ENCODE results near the gene CHRNB2. TPM values are rescaled to one million over a fixed set of nuclear protein-coding genes. Genes with fewer than 3 reads are reported as not detected.
A peak's percentile ranks its signal among the peaks of the same experiment; 100 is the strongest.

Gene CHRNB2
- total RNA-seq, 6 donors from 2014 or later = 0.15 TPM; not detected in 5

GRCh38 chr1:154548028-154548427 lies 19.6 kb upstream of the CHRNB2 start:
- 14 to 19% methylated on average over 1 of the region's 1 CpG for WGBS, 2 donors
- no peak for DNase-seq
- Histone ChIP-seq H3K4me3 (no peak overlapping the region), H3K27me3 (no peaks in the 10 kb centered on the region), H3K4me1 (peaks cover 0 to 18% (median 13%) of the 10 kb centered on the region in 4 donors), H3K36me3 (peaks cover 37 to 48% (median 41%) of the 10 kb centered on the region in 4 donors), H3K27ac (peak overlapping the region in 2 of 4 donors; percentile 12 to 13), H3K9me3 (no peaks in the 10 kb centered on the region)
- TF ChIP-seq POLR2AphosphoS5 (IDR thresholded peaks at IDR 0.05) = no peak
- no peak for TF ChIP-seq POLR2A (IDR thresholded peaks at IDR 0.05)
- no peak for TF ChIP-seq EP300 (IDR thresholded peaks at IDR 0.05)
- no peak for TF ChIP-seq CTCF (IDR thresholded peaks at IDR 0.05)
- ATAC-seq (ENCODE audit: low FRiP score in 2 of 2) = no peak

GRCh38 chr1:154549202-154549770 lies 18.3 kb upstream of the CHRNB2 start:
- ATAC-seq (ENCODE audit: low FRiP score in 2 of 2) = no peak
- H3K4me3 ChIP-seq = no peak overlapping the region
- no peaks in the 10 kb centered on the region for H3K9me3 ChIP-seq
- H3K36me3 ChIP-seq = peaks cover 49 to 60% (median 54%) of the 10 kb centered on the region in 4 donors
- no peaks in the 10 kb centered on the region for H3K27me3 ChIP-seq
- 78 to 79% methylated on average over 3 of the region's 3 CpGs for WGBS, 2 donors
- no peak for DNase-seq
- peak overlapping the region in 1 of 4 donors; percentile 36 for H3K27ac ChIP-seq
- TF ChIP-seq POLR2A (IDR thresholded peaks at IDR 0.05) (no peak), EP300 (IDR thresholded peaks at IDR 0.05) (no peak), POLR2AphosphoS5 (IDR thresholded peaks at IDR 0.05) (no peak), CTCF (IDR thresholded peaks at IDR 0.05) (no peak)
- peaks cover 0 to 18% (median 13%) of the 10 kb centered on the region in 4 donors for H3K4me1 ChIP-seq

GRCh38 chr1:154550070-154550469 lies 17.5 kb upstream of the CHRNB2 start:
- TF ChIP-seq EP300 (IDR thresholded peaks at IDR 0.05) (no peak), POLR2AphosphoS5 (IDR thresholded peaks at IDR 0.05) (no peak), POLR2A (IDR thresholded peaks at IDR 0.05) (no peak), CTCF (IDR thresholded peaks at IDR 0.05) (no peak)
- ATAC-seq (ENCODE audit: low FRiP score in 2 of 2) (no peak), DNase-seq (no peak)
- H3K9me3 ChIP-seq = no peaks in the 10 kb centered on the region
- H3K27ac ChIP-seq = no peak overlapping the region
- H3K4me3 ChIP-seq = no peak overlapping the region
- no peaks in the 10 kb centered on the region for H3K27me3 ChIP-seq
- WGBS, 2 donors = 63 to 65% methylated on average over 5 of the region's 5 CpGs
- H3K36me3 ChIP-seq = peaks cover 57 to 68% (median 61%) of the 10 kb centered on the region in 4 donors
- peaks cover 0 to 18% (median 13%) of the 10 kb centered on the region in 4 donors for H3K4me1 ChIP-seq

GRCh38 chr1:154550657-154551056 lies 16.9 kb upstream of the CHRNB2 start:
- Histone ChIP-seq H3K27ac (no peak overlapping the region), H3K4me3 (no peak overlapping the region), H3K4me1 (peaks cover 0 to 19% (median 14%) of the 10 kb centered on the region in 4 donors), H3K36me3 (peaks cover 63 to 74% (median 67%) of the 10 kb centered on the region in 4 donors), H3K27me3 (no peaks in the 10 kb centered on the region), H3K9me3 (no peaks in the 10 kb centered on the region)
- TF ChIP-seq POLR2AphosphoS5 (IDR thresholded peaks at IDR 0.05) = no peak
- TF ChIP-seq EP300 (IDR thresholded peaks at IDR 0.05) = no peak
- TF ChIP-seq CTCF (IDR thresholded peaks at IDR 0.05) = no peak
- no peak for TF ChIP-seq POLR2A (IDR thresholded peaks at IDR 0.05)
- DNase-seq = no peak
- 68 to 75% methylated on average over 4 to 6 of the region's 6 CpGs for WGBS, 2 donors
- no peak for ATAC-seq (ENCODE audit: low FRiP score in 2 of 2)

- 90 to 94% methylated on average over 2 to 4 of the region's 4 CpGs for WGBS, 2 donors
- peaks cover 63 to 77% (median 70%) of the 10 kb centered on the region in 4 donors for H3K36me3 ChIP-seq
- TF ChIP-seq EP300 (IDR thresholded peaks at IDR 0.05) = no peak
- H3K4me3 ChIP-seq = no peak overlapping the region
- H3K27ac ChIP-seq = no peak overlapping the region
- H3K4me1 ChIP-seq = peaks cover 0 to 27% (median 20%) of the 10 kb centered on the region in 4 donors
- no peaks in the 10 kb centered on the region for H3K9me3 ChIP-seq
- ATAC-seq (ENCODE audit: low FRiP score in 2 of 2) (no peak), DNase-seq (peak in 1 of 2 donors; percentile 30)
- no peaks in the 10 kb centered on the region for H3K27me3 ChIP-seq
Observed at GRCh38 chr1:154551474-154551873, 16.1 kb upstream of the CHRNB2 start.
